ENCODE results near the gene PPARD.

Gene PPARD

DNA sequence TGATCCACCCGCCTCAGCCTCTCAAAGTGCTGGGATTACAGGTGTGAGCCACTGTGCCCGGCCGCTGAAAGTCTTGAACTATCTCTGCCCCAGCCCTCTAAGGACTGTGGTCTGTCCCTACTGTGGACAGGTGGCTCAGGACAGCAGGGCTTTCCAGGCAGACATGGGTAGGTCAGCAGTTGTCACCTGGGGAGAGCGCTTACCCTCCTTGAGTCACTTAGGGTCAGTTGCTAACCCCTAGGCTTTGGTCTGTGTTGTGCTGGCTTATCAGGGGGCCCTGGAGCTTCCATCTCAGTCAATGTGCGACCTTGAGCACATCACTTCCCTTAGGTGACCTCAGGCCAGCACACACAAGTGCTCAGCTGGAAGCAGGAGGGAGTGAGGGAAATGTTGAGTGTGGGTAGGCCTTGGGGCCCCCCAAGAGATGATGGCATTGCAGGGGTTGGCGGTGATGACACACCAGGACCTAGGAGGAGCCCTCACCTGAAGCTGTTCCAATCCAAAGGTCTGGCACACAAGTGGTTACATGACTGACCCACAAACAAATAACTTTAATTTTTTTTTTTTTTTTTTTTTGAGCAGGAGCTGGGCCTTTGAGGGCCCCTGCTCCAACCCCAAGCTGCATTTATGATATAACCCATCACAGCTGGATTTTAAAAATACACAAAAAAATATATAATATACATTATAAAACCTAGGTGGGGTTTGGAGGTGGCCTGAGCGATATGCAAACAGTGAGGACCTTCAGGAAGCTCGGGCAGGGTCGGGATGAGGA lies 130.9 kb downstream of the PPARD start:
- no peaks in the 10 kb centered on the region for H3K27me3 ChIP-seq (ENCODE audit: control insufficient read depth, insufficient read depth, low read length)
- H3K9ac ChIP-seq (ENCODE audit: low read depth, low read length), result no peak overlapping the region
- peaks cover 16% of the 10 kb centered on the region for H3K4me1 ChIP-seq (ENCODE audit: control insufficient read depth, insufficient read depth, low read length)
- peaks cover 59% of the 10 kb centered on the region for H3K36me3 ChIP-seq (ENCODE audit: control insufficient read depth, insufficient read depth, low read length)
- no peaks in the 10 kb centered on the region for H3K9me3 ChIP-seq (ENCODE audit: control insufficient read depth, insufficient read depth, low read length)
- no peak overlapping the region for H3K4me3 ChIP-seq (ENCODE audit: low read depth, low read length)

DNA sequence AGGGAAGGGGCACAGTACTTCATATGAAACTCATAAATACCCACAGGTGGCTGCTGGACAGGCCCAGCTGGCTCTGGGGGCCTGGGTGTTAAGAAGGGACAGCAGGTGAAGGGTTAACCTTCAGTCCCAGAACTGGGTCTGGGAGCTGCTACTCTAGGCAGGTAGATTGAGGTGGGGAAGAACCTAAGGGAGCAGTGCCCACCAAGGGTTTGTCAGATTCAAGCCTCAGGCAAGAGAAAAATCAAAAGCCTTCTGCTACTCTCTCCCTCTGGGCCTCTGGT lies 131.4 kb downstream of the PPARD start:
- Histone ChIP-seq H3K27me3 (ENCODE audit: control insufficient read depth, insufficient read depth, low read length) (no peaks in the 10 kb centered on the region), H3K9me3 (ENCODE audit: control insufficient read depth, insufficient read depth, low read length) (no peaks in the 10 kb centered on the region), H3K4me1 (ENCODE audit: control insufficient read depth, insufficient read depth, low read length) (peaks cover 16% of the 10 kb centered on the region), H3K36me3 (ENCODE audit: control insufficient read depth, insufficient read depth, low read length) (peaks cover 59% of the 10 kb centered on the region), H3K9ac (ENCODE audit: low read depth, low read length) (no peak overlapping the region), H3K4me3 (ENCODE audit: low read depth, low read length) (no peak overlapping the region)

- H3K9me3 ChIP-seq (ENCODE audit: control insufficient read depth, insufficient read depth, low read length), result no peaks in the 10 kb centered on the region
- H3K36me3 ChIP-seq (ENCODE audit: control insufficient read depth, insufficient read depth, low read length), result peaks cover 53% of the 10 kb centered on the region
- peaks cover 16% of the 10 kb centered on the region for H3K4me1 ChIP-seq (ENCODE audit: control insufficient read depth, insufficient read depth, low read length)
- no peak overlapping the region for H3K4me3 ChIP-seq (ENCODE audit: low read depth, low read length)
- H3K27me3 ChIP-seq (ENCODE audit: control insufficient read depth, insufficient read depth, low read length), result no peaks in the 10 kb centered on the region
- no peak overlapping the region for H3K9ac ChIP-seq (ENCODE audit: low read depth, low read length)
These were observed 132.0 kb downstream of the PPARD start for GRCh38 chr6:35474131-35474941.

- Histone ChIP-seq H3K9ac (ENCODE audit: low read depth, low read length) (no peak overlapping the region), H3K4me3 (ENCODE audit: low read depth, low read length) (no peak overlapping the region), H3K36me3 (ENCODE audit: control insufficient read depth, insufficient read depth, low read length) (peaks cover 52% of the 10 kb centered on the region)
These were observed 132.7 kb downstream of the PPARD start for GRCh38 chr6:35474942-35475570.

DNA sequence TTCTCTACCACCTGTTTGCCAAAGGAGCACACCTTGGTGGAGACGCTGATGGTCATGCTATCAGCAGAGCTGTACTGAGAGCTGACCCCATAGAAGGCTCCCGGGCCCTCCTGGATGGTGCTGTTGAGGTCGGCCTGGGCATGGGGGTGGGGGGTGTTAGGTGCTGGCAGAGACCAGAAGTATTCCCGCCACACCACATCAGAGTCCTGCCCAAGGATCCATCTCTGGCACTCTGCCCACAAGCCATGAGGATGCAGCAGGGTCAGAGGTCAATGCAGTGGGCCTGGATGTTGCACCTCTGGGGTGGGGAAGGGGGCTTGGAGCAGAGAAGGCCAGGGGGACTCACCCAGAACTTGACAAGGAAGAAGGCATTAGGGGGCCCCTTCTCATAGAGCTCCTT lies 133.2 kb downstream of the PPARD start:
- Histone ChIP-seq H3K27me3 (ENCODE audit: control insufficient read depth, insufficient read depth, low read length) (no peaks in the 10 kb centered on the region), H3K36me3 (ENCODE audit: control insufficient read depth, insufficient read depth, low read length) (peaks cover 48% of the 10 kb centered on the region), H3K4me3 (ENCODE audit: low read depth, low read length) (no peak overlapping the region), H3K9ac (ENCODE audit: low read depth, low read length) (no peak overlapping the region), H3K9me3 (ENCODE audit: control insufficient read depth, insufficient read depth, low read length) (no peaks in the 10 kb centered on the region), H3K4me1 (ENCODE audit: control insufficient read depth, insufficient read depth, low read length) (peaks cover 8% of the 10 kb centered on the region)

More at GRCh38 chr6:35474942-35475570, 132.7 kb downstream of the PPARD start:
- H3K4me1 ChIP-seq (ENCODE audit: control insufficient read depth, insufficient read depth, low read length), result peaks cover 11% of the 10 kb centered on the region
- no peaks in the 10 kb centered on the region for H3K9me3 ChIP-seq (ENCODE audit: control insufficient read depth, insufficient read depth, low read length)
- H3K27me3 ChIP-seq (ENCODE audit: control insufficient read depth, insufficient read depth, low read length), result no peaks in the 10 kb centered on the region

GRCh38 chr6:35476004-35476403 lies 133.6 kb downstream of the PPARD start:
- Histone ChIP-seq H3K4me1 (ENCODE audit: control insufficient read depth, insufficient read depth, low read length) (peaks cover 4% of the 10 kb centered on the region), H3K36me3 (ENCODE audit: control insufficient read depth, insufficient read depth, low read length) (peaks cover 43% of the 10 kb centered on the region), H3K9ac (ENCODE audit: low read depth, low read length) (no peak overlapping the region)

DNA sequence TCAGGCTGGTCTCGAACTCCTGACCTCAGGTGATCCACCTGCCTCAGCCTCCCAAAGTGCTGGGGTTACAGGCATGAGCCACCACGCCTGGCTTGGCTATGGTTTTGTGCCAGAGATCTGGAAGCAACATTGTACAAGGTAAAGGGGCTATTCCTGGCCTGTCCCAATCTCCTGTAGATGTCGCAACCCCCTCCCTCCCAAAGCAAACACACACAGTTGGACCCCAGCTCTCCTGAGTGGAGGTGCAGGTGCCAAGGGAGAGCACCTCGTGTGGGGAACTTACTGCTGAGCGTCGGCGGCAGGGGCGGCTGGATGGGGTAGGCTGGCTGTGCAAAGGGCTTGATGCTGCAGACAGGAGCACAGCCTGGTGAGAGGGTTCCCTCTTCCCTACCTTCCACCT lies 134.7 kb downstream of the PPARD start:
- H3K4me3 ChIP-seq (ENCODE audit: low read depth, low read length), result no peak overlapping the region
- no peaks in the 10 kb centered on the region for H3K4me1 ChIP-seq (ENCODE audit: control insufficient read depth, insufficient read depth, low read length)
- H3K27me3 ChIP-seq (ENCODE audit: control insufficient read depth, insufficient read depth, low read length), result no peaks in the 10 kb centered on the region
- H3K36me3 ChIP-seq (ENCODE audit: control insufficient read depth, insufficient read depth, low read length), result peaks cover 35% of the 10 kb centered on the region
- no peaks in the 10 kb centered on the region for H3K9me3 ChIP-seq (ENCODE audit: control insufficient read depth, insufficient read depth, low read length)
- no peak overlapping the region for H3K9ac ChIP-seq (ENCODE audit: low read depth, low read length)

More at GRCh38 chr6:35476004-35476403, 133.6 kb downstream of the PPARD start:
- no peaks in the 10 kb centered on the region for H3K27me3 ChIP-seq (ENCODE audit: control insufficient read depth, insufficient read depth, low read length)
- no peak overlapping the region for H3K4me3 ChIP-seq (ENCODE audit: low read depth, low read length)
- H3K9me3 ChIP-seq (ENCODE audit: control insufficient read depth, insufficient read depth, low read length), result no peaks in the 10 kb centered on the region

Data from iPS-15b (cell line).